ENCODE measurements around the gene S100PBP.

DNA sequence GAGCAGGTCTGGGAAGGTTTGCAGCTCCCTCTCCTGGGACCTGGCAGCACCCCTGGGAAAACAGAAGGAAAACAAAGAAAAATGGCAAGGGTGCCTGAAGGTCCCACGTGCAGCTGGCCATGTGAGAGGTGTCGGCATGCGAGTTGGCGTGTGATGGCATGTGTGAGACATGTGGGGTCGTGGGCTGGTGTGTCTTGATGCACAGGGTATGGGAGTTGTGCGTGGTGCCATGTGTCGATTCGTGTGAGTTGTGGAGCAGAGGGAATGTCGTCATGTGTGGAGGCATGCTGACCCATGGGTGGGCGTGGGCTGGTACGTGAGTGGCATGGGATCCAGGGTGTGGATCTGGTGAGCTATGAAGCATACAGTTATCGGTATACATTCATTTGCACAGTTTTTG, 70.2 kb downstream of the S100PBP start:
- TF ChIP-seq, protein P1, sequence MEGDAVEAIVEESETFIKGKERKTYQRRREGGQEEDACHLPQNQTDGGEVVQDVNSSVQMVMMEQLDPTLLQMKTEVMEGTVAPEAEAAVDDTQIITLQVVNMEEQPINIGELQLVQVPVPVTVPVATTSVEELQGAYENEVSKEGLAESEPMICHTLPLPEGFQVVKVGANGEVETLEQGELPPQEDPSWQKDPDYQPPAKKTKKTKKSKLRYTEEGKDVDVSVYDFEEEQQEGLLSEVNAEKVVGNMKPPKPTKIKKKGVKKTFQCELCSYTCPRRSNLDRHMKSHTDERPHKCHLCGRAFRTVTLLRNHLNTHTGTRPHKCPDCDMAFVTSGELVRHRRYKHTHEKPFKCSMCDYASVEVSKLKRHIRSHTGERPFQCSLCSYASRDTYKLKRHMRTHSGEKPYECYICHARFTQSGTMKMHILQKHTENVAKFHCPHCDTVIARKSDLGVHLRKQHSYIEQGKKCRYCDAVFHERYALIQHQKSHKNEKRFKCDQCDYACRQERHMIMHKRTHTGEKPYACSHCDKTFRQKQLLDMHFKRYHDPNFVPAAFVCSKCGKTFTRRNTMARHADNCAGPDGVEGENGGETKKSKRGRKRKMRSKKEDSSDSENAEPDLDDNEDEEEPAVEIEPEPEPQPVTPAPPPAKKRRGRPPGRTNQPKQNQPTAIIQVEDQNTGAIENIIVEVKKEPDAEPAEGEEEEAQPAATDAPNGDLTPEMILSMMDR (IDR thresholded peaks at IDR 0.05), result no peak
- TF ChIP-seq POLR2A (IDR thresholded peaks at IDR 0.05), result no peak

Measured in testis (tissue), 2 donors.